HEK293 (cell line): ENCODE data around the gene PCDHGC4.

ENCODE experiments used
- CTCF ChIA-PET: fragments of 350-600 bp; formaldehyde crosslinking; extraction: SDS; loops from one replicate; lab custom pipeline; 2021; ENCODE audit warnings: antibody characterized with exemption; lab: Yijun Ruan, JAX
- POLR2A ChIA-PET: fragments of 300-600 bp; formaldehyde crosslinking; extraction: SDS; loops from one replicate; lab custom pipeline; 2020; ENCODE audit warnings: antibody characterized with exemption, inconsistent platforms; lab: Yijun Ruan, JAX
- H3K27ac ChIP-seq: fragments of 200-500 bp; sonication (Bioruptor generic); 2 replicates; pipeline ENCODE4 v1.5.1; 2014; ENCODE audit warnings: low read depth, low read length, control low read depth, inconsistent platforms; ENCODE audit errors: extremely low read depth
- H3K36me3 ChIP-seq, 2 experiments: fragments of 200-500 bp in 1 of 2; sonication (Bioruptor generic) in 1 of 2; 1 replicate in 1 of 2; 2 replicates in 1 of 2; pipeline ENCODE4 v1.5.1; 2014 to 2017; ENCODE audit warnings: inconsistent platforms in 2 of 2, low read length in 2 of 2; ENCODE audit not compliant: control insufficient read depth in 2 of 2, insufficient read depth in 1 of 2
- H3K4me1 ChIP-seq: fragments of 200-500 bp; sonication (Bioruptor generic); 2 replicates; pipeline ENCODE4 v1.5.1; 2014; ENCODE audit warnings: mild to moderate bottlenecking, low read length, inconsistent platforms; ENCODE audit not compliant: control insufficient read depth, insufficient read depth
- H3K4me3 ChIP-seq: 2 replicates; pipeline ENCODE4 v1.5.1; 2011; ENCODE audit warnings: low read depth, mild to moderate bottlenecking, control low read depth, low read length, moderate library complexity
- H3K9me3 ChIP-seq: fragments of 200-500 bp; sonication (Bioruptor generic); 2 replicates; pipeline ENCODE4 v1.5.1; 2014; ENCODE audit warnings: low read depth, low read length, inconsistent platforms; ENCODE audit not compliant: control insufficient read depth, insufficient read depth
- OSR2 ChIP-seq: fragments of 450-650 bp; formaldehyde crosslinking; IDR thresholded peaks from 2 replicates; pipeline ENCODE4 v1.5.1; 2016; ENCODE audit warnings: missing biosample characterization, missing genetic modification characterization
- YY1 ChIP-seq: fragments of 450-650 bp; formaldehyde crosslinking; IDR thresholded peaks from 2 replicates; pipeline ENCODE4 v1.5.1; 2018; ENCODE audit warnings: missing biosample characterization, missing genetic modification characterization
- YY2 ChIP-seq: fragments of 450-650 bp; formaldehyde crosslinking; IDR thresholded peaks from 2 replicates; pipeline ENCODE4 v1.5.1; 2016; ENCODE audit warnings: missing biosample characterization, missing genetic modification characterization
- ZBTB1 ChIP-seq: fragments of 450-650 bp; formaldehyde crosslinking; IDR thresholded peaks from 2 replicates; pipeline ENCODE4 v1.5.1; 2016; ENCODE audit warnings: missing biosample characterization, missing genetic modification characterization
- ZEB2 ChIP-seq: fragments of 450-650 bp; formaldehyde crosslinking; IDR thresholded peaks from 2 replicates; pipeline ENCODE4 v1.5.1; 2016; ENCODE audit warnings: missing biosample characterization, missing genetic modification characterization
- ZIC2 ChIP-seq: fragments of 450-650 bp; formaldehyde crosslinking; IDR thresholded peaks from 2 replicates; pipeline ENCODE4 v1.5.1; 2016; ENCODE audit warnings: missing biosample characterization, missing genetic modification characterization
- ZNF133 ChIP-seq: fragments of 450-650 bp; formaldehyde crosslinking; IDR thresholded peaks from 2 replicates; pipeline ENCODE4 v1.5.1; 2016; ENCODE audit warnings: missing biosample characterization, missing genetic modification characterization
- ZNF146 ChIP-seq: fragments of 450-650 bp; formaldehyde crosslinking; IDR thresholded peaks from 2 replicates; pipeline ENCODE4 v1.5.1; 2016; ENCODE audit warnings: missing biosample characterization, missing genetic modification characterization
- ZNF16 ChIP-seq: fragments of 450-650 bp; formaldehyde crosslinking; IDR thresholded peaks from 2 replicates; pipeline ENCODE4 v1.5.1; 2016; ENCODE audit warnings: low read depth, missing biosample characterization, missing genetic modification characterization
- ZNF169 ChIP-seq: fragments of 450-650 bp; formaldehyde crosslinking; IDR thresholded peaks from 2 replicates; pipeline ENCODE4 v1.5.1; 2016; ENCODE audit warnings: missing biosample characterization, missing genetic modification characterization
- ZNF174 ChIP-seq: fragments of 450-650 bp; formaldehyde crosslinking; IDR thresholded peaks from 2 replicates; pipeline ENCODE4 v1.5.0; 2017; ENCODE audit warnings: missing biosample characterization, mild to moderate bottlenecking, missing genetic modification characterization
- ZNF184 ChIP-seq: fragments of 450-650 bp; IDR thresholded peaks from 2 replicates; pipeline ENCODE4 v1.5.1; 2018; ENCODE audit warnings: missing biosample characterization, mild to moderate bottlenecking, missing genetic modification characterization
- ZNF202 ChIP-seq: fragments of 450-650 bp; formaldehyde crosslinking; IDR thresholded peaks from 2 replicates; pipeline ENCODE4 v1.5.1; 2016; ENCODE audit warnings: missing biosample characterization, missing genetic modification characterization, borderline replicate concordance
- ZNF221 ChIP-seq: fragments of 450-650 bp; formaldehyde crosslinking; IDR thresholded peaks from 2 replicates; pipeline ENCODE4 v1.5.1; 2017; ENCODE audit warnings: missing biosample characterization, missing genetic modification characterization, borderline replicate concordance
- ZNF266 ChIP-seq: fragments of 450-650 bp; formaldehyde crosslinking; IDR thresholded peaks from 2 replicates; pipeline ENCODE4 v1.5.1; 2016; ENCODE audit warnings: missing biosample characterization, missing genetic modification characterization, low read depth
- ZNF341 ChIP-seq: fragments of 450-650 bp; formaldehyde crosslinking; IDR thresholded peaks from 2 replicates; pipeline ENCODE4; 2016; ENCODE audit warnings: low read depth, missing biosample characterization, missing genetic modification characterization
- ZNF350 ChIP-seq: fragments of 450-650 bp; formaldehyde crosslinking; IDR thresholded peaks from 2 replicates; pipeline ENCODE4 v1.5.0; 2017; ENCODE audit warnings: missing biosample characterization, mild to moderate bottlenecking, missing genetic modification characterization
- ZNF433 ChIP-seq: fragments of 450-650 bp; formaldehyde crosslinking; IDR thresholded peaks from 2 replicates; pipeline ENCODE4 v1.5.1; 2016; ENCODE audit warnings: missing biosample characterization, missing genetic modification characterization, low read depth
- ZNF473 ChIP-seq: fragments of 450-650 bp; formaldehyde crosslinking; IDR thresholded peaks from 2 replicates; pipeline ENCODE4 v1.5.1; 2017; ENCODE audit warnings: missing biosample characterization, missing genetic modification characterization
- ZNF501 ChIP-seq: fragments of 450-650 bp; formaldehyde crosslinking; IDR thresholded peaks from 2 replicates; pipeline ENCODE4 v1.5.1; 2016; ENCODE audit warnings: missing biosample characterization, missing genetic modification characterization
- ZNF544 ChIP-seq: fragments of 450-650 bp; formaldehyde crosslinking; IDR thresholded peaks from 2 replicates; pipeline ENCODE4 v1.5.0; 2017; ENCODE audit warnings: missing biosample characterization, missing genetic modification characterization
- ZNF558 ChIP-seq: fragments of 450-650 bp; formaldehyde crosslinking; IDR thresholded peaks from 2 replicates; pipeline ENCODE4 v1.5.1; 2016; ENCODE audit warnings: missing biosample characterization, missing genetic modification characterization
- ZNF560 ChIP-seq: fragments of 450-650 bp; formaldehyde crosslinking; IDR thresholded peaks from 2 replicates; pipeline ENCODE4 v1.5.1; 2017; ENCODE audit warnings: missing biosample characterization, missing genetic modification characterization, borderline replicate concordance
- ZNF707 ChIP-seq: fragments of 450-650 bp; formaldehyde crosslinking; IDR thresholded peaks from 2 replicates; pipeline ENCODE4 v1.5.1; 2016; ENCODE audit warnings: missing biosample characterization, missing genetic modification characterization
- ZNF791 ChIP-seq: fragments of 450-650 bp; formaldehyde crosslinking; IDR thresholded peaks from 2 replicates; pipeline ENCODE4 v1.5.1; 2016; ENCODE audit warnings: missing biosample characterization, missing genetic modification characterization
- TF ChIP-seq, protein P1 (sequence below): fragments of 450-650 bp; formaldehyde crosslinking; IDR thresholded peaks from 2 replicates; pipeline ENCODE4 v1.5.1; 2016; ENCODE audit warnings: missing biosample characterization, missing genetic modification characterization, low read depth
- TF ChIP-seq, protein P2 (sequence below): fragments of 450-650 bp; formaldehyde crosslinking; IDR thresholded peaks from 2 replicates; pipeline ENCODE4 v1.5.1; 2016; ENCODE audit warnings: missing biosample characterization, missing genetic modification characterization
- TF ChIP-seq, protein P3 (sequence below): fragments of 450-650 bp; formaldehyde crosslinking; conservative IDR thresholded peaks from 2 replicates; pipeline ENCODE4 v1.5.1; 2016; ENCODE audit warnings: low read depth, missing biosample characterization, missing genetic modification characterization
- TF ChIP-seq, protein P4 (sequence below): fragments of 450-650 bp; formaldehyde crosslinking; IDR thresholded peaks from 2 replicates; pipeline ENCODE4 v1.5.1; 2016; ENCODE audit warnings: missing biosample characterization, missing genetic modification characterization

PCDHGC4 gene

DNA sequence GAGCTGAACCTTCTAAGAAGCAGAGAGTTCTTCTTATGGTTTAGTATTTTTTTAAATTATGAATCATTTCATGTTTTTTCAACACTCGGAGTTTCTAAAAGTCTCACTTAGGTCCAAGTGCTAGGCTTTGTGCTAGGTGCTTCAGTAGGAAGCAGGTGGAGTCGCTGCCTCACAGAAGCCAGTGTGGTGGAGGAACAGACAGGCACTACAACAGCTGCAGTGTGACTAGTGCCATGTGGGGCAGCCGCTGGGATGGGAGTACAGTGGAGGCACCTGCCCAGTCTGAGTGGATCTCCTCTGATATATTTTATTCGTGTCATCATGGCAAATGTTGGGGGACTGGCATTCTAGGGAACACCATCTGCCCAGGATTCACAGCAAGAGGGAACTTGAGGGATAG, 19.4 kb downstream of the PCDHGC4 start:
- Histone ChIP-seq H3K9me3 (no peaks in the 10 kb centered on the region), H3K27ac (no peak overlapping the region), H3K4me1 (no peaks in the 10 kb centered on the region), H3K36me3 (no peaks in the 10 kb centered on the region), H3K4me3 (no peak overlapping the region)
- ChIA-PET CTCF (interaction anchor here (0.9 to 3.6 kb wide), 2 partner anchors 9 to 10 kb away, joined by 4 to 15 read pairs; no protein-coding TSS in a partner anchor), POLR2A (no interaction called here)
- TF ChIP-seq, protein P1, sequence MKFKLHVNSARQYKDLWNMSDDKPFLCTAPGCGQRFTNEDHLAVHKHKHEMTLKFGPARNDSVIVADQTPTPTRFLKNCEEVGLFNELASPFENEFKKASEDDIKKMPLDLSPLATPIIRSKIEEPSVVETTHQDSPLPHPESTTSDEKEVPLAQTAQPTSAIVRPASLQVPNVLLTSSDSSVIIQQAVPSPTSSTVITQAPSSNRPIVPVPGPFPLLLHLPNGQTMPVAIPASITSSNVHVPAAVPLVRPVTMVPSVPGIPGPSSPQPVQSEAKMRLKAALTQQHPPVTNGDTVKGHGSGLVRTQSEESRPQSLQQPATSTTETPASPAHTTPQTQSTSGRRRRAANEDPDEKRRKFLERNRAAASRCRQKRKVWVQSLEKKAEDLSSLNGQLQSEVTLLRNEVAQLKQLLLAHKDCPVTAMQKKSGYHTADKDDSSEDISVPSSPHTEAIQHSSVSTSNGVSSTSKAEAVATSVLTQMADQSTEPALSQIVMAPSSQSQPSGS (tag by site-specific recombination) = no peak
- no peak for TF ChIP-seq ZBTB1 (tag by site-specific recombination)
- TF ChIP-seq ZNF433 (tag by site-specific recombination) = no peak
- TF ChIP-seq ZNF473 (tag by site-specific recombination) = no peak
- TF ChIP-seq ZNF707 (tag by site-specific recombination) = no peak
- no peak for TF ChIP-seq ZNF266 (tag by site-specific recombination)
- TF ChIP-seq ZNF341 = no peak
- no peak for TF ChIP-seq ZNF544 (tag by site-specific recombination)
- no peak for TF ChIP-seq ZIC2 (tag by site-specific recombination)
- TF ChIP-seq ZNF146 (tag by site-specific recombination) = no peak
- no peak for TF ChIP-seq YY1 (tag by site-specific recombination)
- TF ChIP-seq ZNF791 (tag by site-specific recombination) = no peak
- no peak for TF ChIP-seq ZNF558 (tag by site-specific recombination)
- TF ChIP-seq OSR2 (tag by site-specific recombination) = no peak
- no peak for TF ChIP-seq ZNF133 (tag by site-specific recombination)
- no peak for TF ChIP-seq ZNF202

DNA sequence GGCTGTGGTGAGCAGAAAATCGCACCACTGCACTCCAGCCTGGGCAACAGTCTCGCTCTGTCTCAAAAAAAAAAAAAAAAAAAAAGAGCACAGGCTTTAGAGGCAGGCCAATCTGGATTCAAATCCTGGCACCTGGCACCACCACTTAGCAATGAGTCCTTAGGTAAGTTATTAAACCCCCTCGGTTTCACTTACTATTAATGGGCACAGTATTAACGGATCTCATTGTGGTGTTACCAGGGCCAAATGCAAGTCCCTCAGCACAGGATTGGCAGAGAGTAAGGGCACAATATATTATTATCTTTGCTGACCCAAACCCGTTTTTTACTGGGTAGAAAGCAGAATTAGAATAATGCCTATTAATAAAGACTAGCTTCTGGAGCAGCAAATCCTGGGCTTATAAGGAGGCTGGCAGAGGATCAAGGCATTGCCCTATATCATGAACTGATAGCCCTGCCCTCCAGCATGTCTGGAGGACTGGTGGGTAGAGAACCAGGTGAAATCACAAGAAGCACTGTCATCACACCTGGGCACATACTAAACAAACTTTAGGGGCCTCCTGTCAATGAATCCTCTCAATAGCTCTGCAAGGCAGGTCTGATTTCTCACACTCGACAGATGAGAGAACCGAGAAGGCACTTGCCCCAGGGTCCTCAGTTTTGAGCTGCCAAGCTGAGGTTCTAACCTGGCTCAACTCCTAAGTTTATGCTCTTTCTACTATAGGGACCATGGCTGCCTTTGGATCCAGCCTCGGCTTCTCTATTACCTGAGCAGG, 21.7 kb downstream of the PCDHGC4 start:
- CTCF ChIA-PET = interaction anchor here (1.7 to 2.0 kb wide), 2 partner anchors 16 to 19 kb away, joined by 9 to 11 read pairs; no protein-coding TSS in a partner anchor
- Histone ChIP-seq H3K36me3 (peaks cover 0 to 5% of the 10 kb centered on the region in 2 experiments; a peak in 1 of 3 replicates), H3K4me1 (no peaks in the 10 kb centered on the region), H3K4me3 (no peak overlapping the region), H3K27ac (no peak overlapping the region), H3K9me3 (no peaks in the 10 kb centered on the region)
- POLR2A ChIA-PET = interaction anchor here (0.8 kb wide), 1 partner anchor 9 kb away, joined by 5 read pairs; no protein-coding TSS in a partner anchor
- TF ChIP-seq ZNF221 (no peak), ZNF174 (no peak), ZEB2 (tag by site-specific recombination) (no peak), ZNF350 (tag by site-specific recombination) (no peak), YY2 (tag by site-specific recombination) (no peak), ZNF560 (tag by site-specific recombination) (no peak), ZNF16 (tag by site-specific recombination) (no peak), ZNF501 (tag by site-specific recombination) (no peak), ZNF169 (no peak), ZNF184 (tag by site-specific recombination) (no peak)
- TF ChIP-seq, protein P2, sequence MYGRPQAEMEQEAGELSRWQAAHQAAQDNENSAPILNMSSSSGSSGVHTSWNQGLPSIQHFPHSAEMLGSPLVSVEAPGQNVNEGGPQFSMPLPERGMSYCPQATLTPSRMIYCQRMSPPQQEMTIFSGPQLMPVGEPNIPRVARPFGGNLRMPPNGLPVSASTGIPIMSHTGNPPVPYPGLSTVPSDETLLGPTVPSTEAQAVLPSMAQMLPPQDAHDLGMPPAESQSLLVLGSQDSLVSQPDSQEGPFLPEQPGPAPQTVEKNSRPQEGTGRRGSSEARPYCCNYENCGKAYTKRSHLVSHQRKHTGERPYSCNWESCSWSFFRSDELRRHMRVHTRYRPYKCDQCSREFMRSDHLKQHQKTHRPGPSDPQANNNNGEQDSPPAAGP (tag by site-specific recombination) = no peak
- TF ChIP-seq, protein P3, sequence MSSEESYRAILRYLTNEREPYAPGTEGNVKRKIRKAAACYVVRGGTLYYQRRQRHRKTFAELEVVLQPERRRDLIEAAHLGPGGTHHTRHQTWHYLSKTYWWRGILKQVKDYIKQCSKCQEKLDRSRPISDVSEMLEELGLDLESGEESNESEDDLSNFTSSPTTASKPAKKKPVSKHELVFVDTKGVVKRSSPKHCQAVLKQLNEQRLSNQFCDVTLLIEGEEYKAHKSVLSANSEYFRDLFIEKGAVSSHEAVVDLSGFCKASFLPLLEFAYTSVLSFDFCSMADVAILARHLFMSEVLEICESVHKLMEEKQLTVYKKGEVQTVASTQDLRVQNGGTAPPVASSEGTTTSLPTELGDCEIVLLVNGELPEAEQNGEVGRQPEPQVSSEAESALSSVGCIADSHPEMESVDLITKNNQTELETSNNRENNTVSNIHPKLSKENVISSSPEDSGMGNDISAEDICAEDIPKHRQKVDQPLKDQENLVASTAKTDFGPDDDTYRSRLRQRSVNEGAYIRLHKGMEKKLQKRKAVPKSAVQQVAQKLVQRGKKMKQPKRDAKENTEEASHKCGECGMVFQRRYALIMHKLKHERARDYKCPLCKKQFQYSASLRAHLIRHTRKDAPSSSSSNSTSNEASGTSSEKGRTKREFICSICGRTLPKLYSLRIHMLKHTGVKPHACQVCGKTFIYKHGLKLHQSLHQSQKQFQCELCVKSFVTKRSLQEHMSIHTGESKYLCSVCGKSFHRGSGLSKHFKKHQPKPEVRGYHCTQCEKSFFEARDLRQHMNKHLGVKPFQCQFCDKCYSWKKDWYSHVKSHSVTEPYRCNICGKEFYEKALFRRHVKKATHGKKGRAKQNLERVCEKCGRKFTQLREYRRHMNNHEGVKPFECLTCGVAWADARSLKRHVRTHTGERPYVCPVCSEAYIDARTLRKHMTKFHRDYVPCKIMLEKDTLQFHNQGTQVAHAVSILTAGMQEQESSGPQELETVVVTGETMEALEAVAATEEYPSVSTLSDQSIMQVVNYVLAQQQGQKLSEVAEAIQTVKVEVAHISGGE = no peak
- TF ChIP-seq, protein P4, sequence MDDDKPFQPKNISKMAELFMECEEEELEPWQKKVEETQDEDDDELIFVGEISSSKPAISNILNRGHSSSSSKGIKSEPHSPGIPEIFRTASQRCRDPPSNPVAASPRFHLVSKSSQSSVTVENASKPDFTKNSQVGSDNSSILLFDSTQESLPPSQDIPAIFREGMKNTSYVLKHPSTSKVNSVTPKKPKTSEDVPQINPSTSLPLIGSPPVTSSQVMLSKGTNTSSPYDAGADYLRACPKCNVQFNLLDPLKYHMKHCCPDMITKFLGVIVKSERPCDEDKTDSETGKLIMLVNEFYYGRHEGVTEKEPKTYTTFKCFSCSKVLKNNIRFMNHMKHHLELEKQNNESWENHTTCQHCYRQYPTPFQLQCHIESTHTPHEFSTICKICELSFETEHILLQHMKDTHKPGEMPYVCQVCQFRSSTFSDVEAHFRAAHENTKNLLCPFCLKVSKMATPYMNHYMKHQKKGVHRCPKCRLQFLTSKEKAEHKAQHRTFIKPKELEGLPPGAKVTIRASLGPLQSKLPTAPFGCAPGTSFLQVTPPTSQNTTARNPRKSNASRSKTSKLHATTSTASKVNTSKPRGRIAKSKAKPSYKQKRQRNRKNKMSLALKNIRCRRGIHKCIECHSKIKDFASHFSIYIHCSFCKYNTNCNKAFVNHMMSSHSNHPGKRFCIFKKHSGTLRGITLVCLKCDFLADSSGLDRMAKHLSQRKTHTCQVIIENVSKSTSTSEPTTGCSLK (tag by site-specific recombination) = no peak
